HG02973 (cell line): ENCODE measurements around the gene POC1A.

Experiments used
- ATAC-seq: cut with Tn5 transposase; IDR thresholded peaks from one replicate; pipeline ENCODE4 v1.9.1; 2021; ENCODE audit warnings: moderate library complexity; ENCODE audit not compliant: unreplicated experiment

The POC1A gene

DNA sequence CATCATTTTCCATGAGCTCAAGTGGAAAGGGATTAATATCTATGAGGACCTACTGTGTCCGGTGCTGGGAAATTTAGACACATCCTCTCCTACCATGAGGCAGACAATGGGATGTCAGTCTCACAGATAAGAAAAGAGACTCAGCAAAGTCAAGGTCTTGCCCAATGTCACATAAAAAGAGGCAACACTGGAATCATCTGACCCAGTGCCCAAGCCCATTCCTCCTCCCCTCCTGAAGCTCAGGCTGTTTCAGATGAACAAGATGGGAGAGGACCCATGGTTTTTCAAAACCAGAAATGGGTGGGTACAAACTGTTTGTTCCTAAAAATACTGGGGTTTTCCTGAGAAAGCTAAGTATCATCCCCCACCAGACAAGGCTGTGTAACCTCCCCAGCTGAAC lies 22.2 kb downstream of the POC1A start:
- no peak for ATAC-seq

DNA sequence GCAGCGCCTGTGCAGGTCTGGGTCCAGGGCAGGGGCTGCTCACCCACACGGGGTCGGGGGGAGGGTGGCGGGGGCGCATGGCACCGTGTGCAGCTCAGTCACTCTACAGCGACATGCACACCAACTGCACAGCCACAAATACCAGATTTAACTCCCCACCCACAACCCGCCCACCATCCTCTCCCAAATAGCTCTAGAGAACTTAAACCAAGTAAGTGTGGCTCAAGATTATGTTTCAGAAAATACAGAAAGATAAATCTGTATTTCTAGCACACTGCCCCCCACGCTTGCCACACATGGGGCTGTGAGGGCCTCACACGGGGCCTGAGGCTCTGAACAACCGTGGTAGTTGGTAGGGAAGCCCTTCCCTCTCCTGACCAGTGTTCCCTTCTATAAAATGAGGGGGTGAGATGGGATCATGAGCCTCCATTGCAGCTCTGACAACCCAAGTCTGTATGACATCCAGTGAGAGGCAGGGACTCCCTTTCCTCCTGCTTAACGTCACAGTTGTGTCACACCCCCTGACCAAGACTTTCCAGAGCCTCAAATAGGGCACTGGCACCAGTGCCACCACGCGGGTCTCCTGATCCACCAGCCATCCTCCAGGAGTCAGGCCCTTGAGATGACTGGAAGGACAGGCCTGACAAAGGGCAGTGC lies 23.1 kb downstream of the POC1A start:
- no peak for ATAC-seq

DNA sequence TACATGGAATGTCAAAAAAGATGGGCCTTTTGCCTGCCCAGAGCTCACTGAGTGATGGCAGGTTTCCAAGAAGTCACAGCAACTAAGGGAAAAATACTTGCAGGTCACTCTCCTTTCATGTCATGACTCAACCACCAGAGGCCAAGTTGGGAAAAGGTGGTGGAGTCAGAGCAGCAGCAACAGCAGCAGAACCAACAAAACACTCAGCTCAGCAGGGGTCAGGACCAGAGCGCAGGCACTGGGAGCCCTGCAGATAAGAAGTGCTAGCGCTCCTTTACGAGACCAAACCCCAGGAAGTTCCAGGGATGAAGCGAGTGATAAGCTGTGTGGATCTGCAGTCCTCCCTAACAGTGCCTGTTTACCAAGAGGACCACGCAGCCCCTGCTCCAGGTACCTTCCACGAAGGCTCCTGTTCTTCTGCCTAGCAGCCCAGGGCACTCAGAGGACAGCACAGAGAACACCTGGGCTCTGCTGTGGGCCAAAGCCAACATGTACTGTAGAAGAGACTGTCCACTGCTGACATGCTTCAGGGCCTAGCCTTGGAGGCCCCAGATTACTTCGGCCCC lies 26.0 kb downstream of the POC1A start:
- ATAC-seq, result no peak

- no peak for ATAC-seq
Observed at GRCh38 chr3:52126500-52126899, 27.7 kb downstream of the POC1A start.

GRCh38 chr3:52126036-52126435 lies 28.2 kb downstream of the POC1A start:
- no peak for ATAC-seq

DNA sequence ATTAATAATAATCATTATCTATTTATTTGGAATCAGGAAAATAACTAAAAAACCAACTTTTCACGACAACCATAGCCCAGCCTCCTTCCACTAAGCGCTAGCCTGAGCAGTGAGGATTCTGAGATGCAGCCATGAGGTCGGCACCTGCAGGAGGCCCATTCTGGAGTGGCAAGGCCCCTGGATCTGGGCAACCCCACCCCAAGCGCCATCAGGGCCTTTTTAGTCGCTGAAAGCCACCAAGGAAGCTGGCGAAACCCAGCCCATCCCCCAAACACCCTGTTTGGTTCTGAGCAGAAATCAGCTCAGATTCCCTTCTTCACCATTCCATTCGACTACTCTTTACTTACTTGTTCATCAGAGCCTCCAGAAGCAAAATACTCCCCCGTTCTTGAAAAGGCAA lies 29.5 kb downstream of the POC1A start:
- ATAC-seq, result no peak

DNA sequence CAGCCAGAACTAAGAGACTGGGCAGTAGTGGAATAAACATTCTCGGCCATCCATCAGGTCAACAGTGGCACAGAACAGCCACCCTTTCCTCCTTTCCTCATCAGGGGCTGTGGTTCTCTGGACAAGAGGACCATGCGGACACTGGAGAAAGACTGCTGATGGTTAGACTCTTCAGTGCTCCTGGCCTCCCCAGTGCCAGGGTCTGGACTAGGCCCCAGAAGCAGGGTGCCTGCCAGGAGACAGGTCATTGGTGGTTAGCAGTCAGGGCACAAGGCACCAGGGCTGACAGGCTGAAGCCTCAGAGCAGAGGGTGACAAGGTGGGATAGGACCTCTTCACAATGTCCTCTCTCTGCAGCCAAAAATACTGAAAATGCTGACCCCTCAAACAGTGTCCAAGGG lies 30.1 kb downstream of the POC1A start:
- ATAC-seq, result no peak

GRCh38 chr3:52123106-52123725 lies 31.0 kb downstream of the POC1A start:
- no peak for ATAC-seq

GRCh38 chr3:52122491-52122890 lies 31.7 kb downstream of the POC1A start:
- no peak for ATAC-seq

- ATAC-seq, result no peak
Observed at GRCh38 chr3:52121813-52122212, 32.4 kb downstream of the POC1A start.

GRCh38 chr3:52121464-52121805 lies 32.8 kb downstream of the POC1A start:
- ATAC-seq, result peak; percentile 42

GRCh38 chr3:52120556-52121463 lies 33.4 kb downstream of the POC1A start:
- peak; percentile 7 for ATAC-seq

GRCh38 chr3:52119826-52120225 lies 34.4 kb downstream of the POC1A start:
- ATAC-seq, result no peak

- ATAC-seq, result no peak
Observed at GRCh38 chr3:52119099-52119498, 35.1 kb downstream of the POC1A start.

DNA sequence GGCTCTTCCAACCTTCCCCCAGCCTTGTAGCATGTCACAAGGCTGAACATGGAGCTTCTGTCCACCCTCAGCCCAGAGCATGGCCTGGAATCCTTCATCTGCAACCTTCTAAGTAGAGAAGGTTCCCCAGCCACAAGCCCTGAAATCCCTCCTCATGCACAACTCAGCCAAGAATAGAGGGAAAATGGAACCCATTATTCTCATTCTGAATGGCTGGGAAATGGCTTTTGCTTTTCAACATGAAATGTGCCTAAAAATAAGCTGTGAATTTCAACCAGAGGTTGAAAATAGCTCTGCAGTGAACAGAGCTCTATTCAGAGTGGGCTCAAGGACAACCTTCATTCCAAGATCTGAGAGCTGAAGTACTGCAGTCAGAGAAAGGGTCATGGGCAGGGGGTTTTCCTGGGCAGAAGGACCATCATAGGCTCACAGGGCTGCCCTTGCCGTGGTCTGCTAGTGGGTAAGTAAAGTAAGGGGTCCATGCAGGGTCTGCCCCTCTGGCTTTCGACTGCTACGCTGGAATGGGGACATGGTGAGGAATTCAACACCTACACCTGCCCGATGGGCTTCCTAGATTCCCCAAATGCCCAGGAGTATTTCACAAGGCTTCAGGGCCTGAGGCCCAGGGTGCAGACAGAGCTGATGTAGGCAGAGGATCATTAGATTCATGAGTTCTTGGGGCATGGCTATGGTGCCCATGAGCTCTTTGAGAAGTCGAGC lies 35.9 kb downstream of the POC1A start:
- no peak for ATAC-seq

DNA sequence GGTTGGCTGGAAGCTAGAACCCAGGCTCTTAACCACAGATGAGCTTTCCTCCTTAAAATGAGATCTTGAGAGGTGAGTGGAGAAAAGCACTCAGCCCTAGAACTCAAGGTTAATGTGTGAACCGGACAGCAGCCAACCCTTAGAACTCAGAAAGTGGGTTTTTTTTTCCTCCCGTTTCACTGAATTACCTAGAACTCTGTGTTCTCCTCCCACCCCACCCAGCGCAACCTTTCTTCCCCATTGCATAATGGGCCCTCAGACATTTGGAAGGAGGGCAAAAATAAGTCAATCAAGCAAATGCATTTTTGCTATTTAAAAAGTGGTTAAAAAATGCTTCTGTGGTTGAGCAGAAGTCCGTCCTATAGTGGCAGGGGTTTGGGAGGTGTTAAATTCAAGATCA lies 36.7 kb downstream of the POC1A start:
- ATAC-seq, result no peak

GRCh38 chr3:52112056-52112455 lies 42.2 kb downstream of the POC1A start:
- ATAC-seq, result no peak

GRCh38 chr3:52110502-52110901 lies 43.7 kb downstream of the POC1A start:
- no peak for ATAC-seq

- ATAC-seq, result no peak
Observed at GRCh38 chr3:52109611-52110301, 44.5 kb downstream of the POC1A start.
